GM19452 (cell line): Measurements from ENCODE around the gene GPR75.

Experiments
- ATAC-seq: cut with Tn5 transposase; IDR thresholded peaks from one replicate; pipeline ENCODE4 v1.9.1; 2021; ENCODE audit not compliant: unreplicated experiment

GPR75 gene

DNA sequence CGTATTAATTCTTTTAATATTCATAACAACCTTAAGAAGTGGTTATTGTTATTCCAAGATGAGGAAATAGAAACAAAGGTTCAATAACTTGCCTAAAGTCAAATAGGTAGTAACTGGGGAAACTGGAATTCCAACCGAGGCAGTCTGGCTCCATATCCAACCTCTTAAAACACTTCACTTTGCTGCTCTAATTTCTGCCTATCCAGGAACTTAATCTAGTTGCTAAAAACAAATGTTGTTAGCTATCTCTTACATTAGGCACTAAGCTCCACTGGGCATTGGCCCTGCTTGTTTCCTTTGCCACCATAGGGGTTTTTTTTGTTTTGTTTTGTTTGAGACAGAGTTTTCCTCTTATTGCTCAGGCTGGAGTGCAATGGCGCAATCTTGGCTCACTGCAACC is 48.2 kb downstream of the GPR75 start:
- ATAC-seq, result no peak
